Esophagus muscularis mucosa (tissue), 4 donors: ENCODE data around the gene SYNDIG1.

ENCODE experiments used
- EP300 ChIP-seq: sonication (generic); formaldehyde crosslinking; IDR thresholded peaks from one replicate; pipeline ENCODE4 v1.6.1; 2017; ENCODE audit warnings: antibody characterized with exemption
- POLR2A ChIP-seq: fragments of 450-650 bp; IDR thresholded peaks from one replicate; pipeline ENCODE4 v1.6.1; 2017; ENCODE audit warnings: antibody characterized with exemption, moderate library complexity, mild to moderate bottlenecking, low read depth
- POLR2AphosphoS5 ChIP-seq, 2 donors: sonication (generic); formaldehyde crosslinking; IDR thresholded peaks; one replicate each; pipeline ENCODE4 v1.6.1; 2017; ENCODE audit warnings: antibody characterized with exemption in 2 of 2
- TF ChIP-seq, protein P1 (sequence below), 3 experiments: fragments of 200-600 bp in 2 of 3; fragments of 450-650 bp in 1 of 3; sonication (generic) in 2 of 3; IDR thresholded peaks; one replicate each; pipeline ENCODE4 v1.5.1; 2017 to 2019; ENCODE audit warnings: antibody characterized with exemption in 3 of 3, mild to moderate bottlenecking in 2 of 3, moderate library complexity in 1 of 3

DNA sequence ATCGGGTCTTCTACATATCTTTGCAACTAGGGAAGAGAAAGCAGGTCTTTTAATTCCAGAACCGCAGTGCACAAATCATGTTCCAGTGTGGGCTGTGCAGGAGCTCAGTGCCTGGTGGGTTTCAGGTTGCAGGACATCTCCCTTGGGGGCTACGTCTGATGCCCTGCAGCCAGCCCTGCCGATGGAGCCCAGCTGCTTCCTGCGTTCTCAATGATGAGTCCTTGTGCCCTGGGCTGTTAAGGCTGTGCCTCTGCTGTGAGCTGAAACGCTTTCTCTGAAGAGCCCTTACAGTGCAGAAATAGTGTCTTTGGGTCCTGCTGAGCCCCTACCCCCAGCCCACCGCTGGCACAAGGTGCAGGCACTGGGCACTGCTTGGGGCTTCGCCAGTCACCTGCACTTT is 192.9 kb downstream of the SYNDIG1 start:
- TF ChIP-seq POLR2AphosphoS5 (IDR thresholded peaks at IDR 0.05) (no peak), POLR2A (no peak), EP300 (no peak)
- TF ChIP-seq, protein P1, sequence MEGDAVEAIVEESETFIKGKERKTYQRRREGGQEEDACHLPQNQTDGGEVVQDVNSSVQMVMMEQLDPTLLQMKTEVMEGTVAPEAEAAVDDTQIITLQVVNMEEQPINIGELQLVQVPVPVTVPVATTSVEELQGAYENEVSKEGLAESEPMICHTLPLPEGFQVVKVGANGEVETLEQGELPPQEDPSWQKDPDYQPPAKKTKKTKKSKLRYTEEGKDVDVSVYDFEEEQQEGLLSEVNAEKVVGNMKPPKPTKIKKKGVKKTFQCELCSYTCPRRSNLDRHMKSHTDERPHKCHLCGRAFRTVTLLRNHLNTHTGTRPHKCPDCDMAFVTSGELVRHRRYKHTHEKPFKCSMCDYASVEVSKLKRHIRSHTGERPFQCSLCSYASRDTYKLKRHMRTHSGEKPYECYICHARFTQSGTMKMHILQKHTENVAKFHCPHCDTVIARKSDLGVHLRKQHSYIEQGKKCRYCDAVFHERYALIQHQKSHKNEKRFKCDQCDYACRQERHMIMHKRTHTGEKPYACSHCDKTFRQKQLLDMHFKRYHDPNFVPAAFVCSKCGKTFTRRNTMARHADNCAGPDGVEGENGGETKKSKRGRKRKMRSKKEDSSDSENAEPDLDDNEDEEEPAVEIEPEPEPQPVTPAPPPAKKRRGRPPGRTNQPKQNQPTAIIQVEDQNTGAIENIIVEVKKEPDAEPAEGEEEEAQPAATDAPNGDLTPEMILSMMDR (IDR thresholded peaks at IDR 0.05) = no peak
